Testis (tissue), 2 donors: ENCODE results near the gene DOK3.

ENCODE experiments used
- POLR2A ChIP-seq: fragments of 450-650 bp; IDR thresholded peaks from one replicate; pipeline ENCODE4 v1.6.1; 2017; ENCODE audit warnings: antibody characterized with exemption, mild to moderate bottlenecking, moderate library complexity
- TF ChIP-seq, protein P1 (sequence below), 3 experiments: fragments of 450-650 bp in 2 of 3; fragments of 200-600 bp in 1 of 3; sonication (generic) in 1 of 3; IDR thresholded peaks; one replicate each; pipeline ENCODE4 v1.5.1; 2016 to 2019; ENCODE audit warnings: antibody characterized with exemption in 3 of 3, mild to moderate bottlenecking in 2 of 3, moderate library complexity in 1 of 3

DNA sequence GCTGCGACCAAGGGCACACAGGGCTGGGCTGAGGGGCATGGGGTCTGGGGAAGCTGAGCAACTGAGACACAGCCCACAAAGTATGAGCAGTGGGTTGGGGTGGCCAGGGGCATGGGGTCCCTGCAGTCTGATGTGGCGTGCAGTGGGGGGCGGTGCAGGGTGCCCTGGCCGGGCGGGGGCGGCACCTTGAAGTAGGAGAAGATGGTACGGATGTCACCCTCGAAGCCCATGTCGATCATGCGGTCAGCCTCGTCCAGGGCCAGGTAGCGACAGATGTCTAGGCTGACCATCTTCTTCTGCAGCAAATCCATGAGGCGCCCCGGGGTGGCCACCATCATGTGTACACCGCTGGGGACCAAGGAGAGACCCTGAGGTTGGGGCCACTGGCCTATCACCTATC, 3.9 kb upstream of the DOK3 start:
- TF ChIP-seq, protein P1, sequence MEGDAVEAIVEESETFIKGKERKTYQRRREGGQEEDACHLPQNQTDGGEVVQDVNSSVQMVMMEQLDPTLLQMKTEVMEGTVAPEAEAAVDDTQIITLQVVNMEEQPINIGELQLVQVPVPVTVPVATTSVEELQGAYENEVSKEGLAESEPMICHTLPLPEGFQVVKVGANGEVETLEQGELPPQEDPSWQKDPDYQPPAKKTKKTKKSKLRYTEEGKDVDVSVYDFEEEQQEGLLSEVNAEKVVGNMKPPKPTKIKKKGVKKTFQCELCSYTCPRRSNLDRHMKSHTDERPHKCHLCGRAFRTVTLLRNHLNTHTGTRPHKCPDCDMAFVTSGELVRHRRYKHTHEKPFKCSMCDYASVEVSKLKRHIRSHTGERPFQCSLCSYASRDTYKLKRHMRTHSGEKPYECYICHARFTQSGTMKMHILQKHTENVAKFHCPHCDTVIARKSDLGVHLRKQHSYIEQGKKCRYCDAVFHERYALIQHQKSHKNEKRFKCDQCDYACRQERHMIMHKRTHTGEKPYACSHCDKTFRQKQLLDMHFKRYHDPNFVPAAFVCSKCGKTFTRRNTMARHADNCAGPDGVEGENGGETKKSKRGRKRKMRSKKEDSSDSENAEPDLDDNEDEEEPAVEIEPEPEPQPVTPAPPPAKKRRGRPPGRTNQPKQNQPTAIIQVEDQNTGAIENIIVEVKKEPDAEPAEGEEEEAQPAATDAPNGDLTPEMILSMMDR (IDR thresholded peaks at IDR 0.05) = no peak
- TF ChIP-seq POLR2A = no peak
